ENCODE data around the gene MAP2K2.
"Not testable (repeated sequence)": the region's sequence is repeated elsewhere in the genome, so short reads cannot be mapped to it uniquely, and the experiment has no call there.

Gene MAP2K2

DNA sequence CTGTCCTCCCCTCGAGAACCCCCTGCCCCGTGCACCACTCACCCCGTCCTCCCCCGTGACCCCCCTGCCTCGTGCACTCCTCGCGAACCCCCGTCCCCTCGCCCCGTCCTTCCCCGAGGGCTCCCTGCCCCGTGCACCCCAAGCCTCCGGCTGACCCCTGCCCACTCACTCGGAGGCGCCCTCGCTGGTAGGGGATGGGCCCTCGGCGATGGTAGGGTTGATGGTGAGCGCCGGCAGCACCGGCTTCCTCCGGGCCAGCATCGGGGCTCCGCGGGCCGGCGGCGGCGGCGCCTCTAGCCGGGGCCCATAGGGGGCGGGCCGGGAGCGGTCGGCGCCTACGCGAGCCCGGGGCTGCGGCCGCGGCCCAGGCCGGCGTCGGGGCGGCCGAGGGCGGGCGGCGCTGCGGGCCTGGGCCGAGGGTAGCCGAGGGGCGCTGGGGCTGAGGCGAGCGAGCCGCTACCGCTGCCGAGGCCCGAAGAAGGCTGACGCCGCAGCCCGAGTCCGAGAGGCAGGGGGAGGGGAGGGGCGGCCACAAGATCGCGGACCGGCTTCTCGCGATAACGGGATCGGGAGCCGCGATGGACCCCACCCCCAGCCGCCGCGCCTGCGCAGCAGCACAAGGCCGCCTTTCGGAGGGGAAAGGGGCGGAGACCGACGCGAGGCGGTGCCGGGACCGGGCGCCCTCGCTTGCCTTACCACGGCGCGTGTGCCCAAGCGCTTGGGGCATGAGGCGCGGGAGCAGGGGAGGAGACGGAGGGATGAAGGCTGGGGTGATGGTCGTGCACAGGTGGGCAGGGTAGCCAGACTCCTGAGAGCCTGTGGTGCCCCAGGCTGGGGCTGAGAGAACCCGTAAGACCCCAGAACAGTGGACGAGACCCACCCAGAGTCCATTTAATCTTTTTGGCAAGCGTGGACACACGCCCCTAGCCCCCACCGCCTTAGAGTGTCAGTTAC, at the start of gene MAP2K2:
TSS of gene MAP2K2 (minus strand) at position 508 of the 954 bp plus-strand sequence. CDS start at position 261, 247 bp downstream.
- peak; percentile 89 to 93 for DNase-seq (ENCODE audit: extremely low read depth in 1 of 2, low read depth in 1 of 2)

DNA sequence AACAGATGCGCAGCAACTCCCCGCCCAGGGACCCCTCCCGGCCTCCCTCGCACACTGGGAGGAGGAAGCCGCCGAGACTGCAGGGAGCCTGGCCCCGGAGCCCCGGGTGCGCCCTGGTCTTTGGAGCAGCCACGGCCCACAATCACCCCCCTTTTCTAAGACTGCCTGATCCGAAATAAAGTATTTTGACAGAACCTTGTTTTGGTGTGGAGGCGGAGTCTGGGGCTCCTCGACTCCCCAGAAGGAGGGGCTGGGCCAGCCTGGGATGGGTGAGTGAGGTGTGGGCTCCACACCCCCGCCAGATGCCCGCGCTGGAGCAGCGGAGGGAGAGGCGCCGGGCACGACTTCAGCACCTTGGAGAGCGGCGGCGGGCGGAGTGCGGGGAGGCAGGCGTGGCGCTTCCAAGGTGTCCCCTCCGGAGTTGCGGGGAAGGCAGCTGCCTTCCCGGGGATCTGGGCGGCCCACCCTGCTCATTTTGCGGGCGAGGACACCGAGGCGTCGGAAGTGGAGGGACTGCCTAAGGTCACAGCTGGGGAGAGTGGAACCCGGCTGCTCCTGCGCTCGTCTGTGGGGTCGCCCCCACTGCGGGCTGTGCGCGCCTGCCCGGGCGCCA, 49.0 kb upstream of the MAP2K2 start:
- peak in 1 of 2 donors; percentile 21 for DNase-seq (ENCODE audit: extremely low read depth in 1 of 2, low read depth in 1 of 2)

- DNase-seq (ENCODE audit: extremely low read depth in 1 of 2, low read depth in 1 of 2), result no peak
Observed at GRCh38 chr19:4171676-4172075, 47.8 kb upstream of the MAP2K2 start.

- DNase-seq (ENCODE audit: extremely low read depth in 1 of 2, low read depth in 1 of 2), result no peak
Observed at GRCh38 chr19:4164262-4164661, 40.3 kb upstream of the MAP2K2 start.

GRCh38 chr19:4161415-4162077, 37.6 kb upstream of the MAP2K2 start:
- DNase-seq (ENCODE audit: extremely low read depth in 1 of 2, low read depth in 1 of 2), result no peak

- not testable (repeated sequence) for DNase-seq (ENCODE audit: extremely low read depth in 1 of 2, low read depth in 1 of 2)
Observed at GRCh38 chr19:4157971-4158370, 34.0 kb upstream of the MAP2K2 start.

DNA sequence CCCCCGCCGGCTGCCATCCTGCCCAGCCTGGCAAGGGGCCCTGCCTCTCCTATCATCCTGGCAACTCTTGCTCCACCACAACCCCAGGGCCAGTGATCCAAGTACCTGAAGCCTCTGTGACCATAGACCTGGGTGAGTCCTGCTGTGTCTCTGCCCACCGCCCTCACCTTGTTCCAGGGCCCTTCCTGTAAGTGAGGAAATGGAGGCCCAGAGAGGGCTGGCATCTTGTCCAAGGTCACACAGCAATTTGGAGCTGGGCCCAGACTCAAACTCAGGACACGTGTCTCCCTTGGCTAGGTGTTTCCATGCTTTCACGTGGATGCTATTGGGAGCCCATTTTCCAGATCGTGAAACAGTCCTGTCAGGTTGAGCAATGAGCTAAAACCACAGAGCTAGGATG, 33.2 kb upstream of the MAP2K2 start:
- DNase-seq (ENCODE audit: extremely low read depth in 1 of 2, low read depth in 1 of 2), result no peak

DNA sequence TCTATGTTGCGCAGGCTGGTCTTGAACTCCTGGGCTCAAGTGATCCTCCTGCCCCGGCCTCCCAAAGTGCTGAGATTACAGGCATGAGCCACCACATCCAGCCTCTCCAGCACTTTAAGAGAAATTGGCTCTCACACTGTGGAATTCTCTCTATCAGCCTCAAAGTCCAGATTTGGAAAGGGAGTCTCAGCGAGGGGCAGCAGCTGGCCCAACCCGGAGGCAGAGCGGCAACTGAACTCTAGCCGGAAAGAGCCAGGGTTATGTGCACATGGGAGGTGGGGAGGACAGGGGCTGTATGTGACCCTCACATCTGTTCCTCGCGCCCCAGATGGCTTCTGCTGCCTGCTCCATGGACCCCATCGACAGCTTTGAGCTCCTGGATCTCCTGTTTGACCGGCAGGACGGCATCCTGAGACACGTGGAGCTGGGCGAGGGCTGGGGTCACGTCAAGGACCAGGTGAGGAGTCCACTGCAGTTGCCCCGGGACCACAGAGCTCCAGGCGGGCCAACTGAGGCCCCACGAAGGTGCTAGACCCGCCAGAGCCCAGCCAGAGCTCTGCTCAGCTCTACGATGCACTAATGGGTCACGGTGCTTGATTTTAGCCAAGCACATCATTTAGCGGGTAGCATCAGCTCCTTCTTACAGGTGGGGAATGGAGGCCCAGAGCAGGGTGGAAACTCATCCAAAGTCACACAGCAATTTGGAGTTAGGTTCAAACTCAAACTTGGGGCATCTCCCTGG, 30.8 kb upstream of the MAP2K2 start:
- DNase-seq (ENCODE audit: extremely low read depth in 1 of 2, low read depth in 1 of 2), result no peak

DNA sequence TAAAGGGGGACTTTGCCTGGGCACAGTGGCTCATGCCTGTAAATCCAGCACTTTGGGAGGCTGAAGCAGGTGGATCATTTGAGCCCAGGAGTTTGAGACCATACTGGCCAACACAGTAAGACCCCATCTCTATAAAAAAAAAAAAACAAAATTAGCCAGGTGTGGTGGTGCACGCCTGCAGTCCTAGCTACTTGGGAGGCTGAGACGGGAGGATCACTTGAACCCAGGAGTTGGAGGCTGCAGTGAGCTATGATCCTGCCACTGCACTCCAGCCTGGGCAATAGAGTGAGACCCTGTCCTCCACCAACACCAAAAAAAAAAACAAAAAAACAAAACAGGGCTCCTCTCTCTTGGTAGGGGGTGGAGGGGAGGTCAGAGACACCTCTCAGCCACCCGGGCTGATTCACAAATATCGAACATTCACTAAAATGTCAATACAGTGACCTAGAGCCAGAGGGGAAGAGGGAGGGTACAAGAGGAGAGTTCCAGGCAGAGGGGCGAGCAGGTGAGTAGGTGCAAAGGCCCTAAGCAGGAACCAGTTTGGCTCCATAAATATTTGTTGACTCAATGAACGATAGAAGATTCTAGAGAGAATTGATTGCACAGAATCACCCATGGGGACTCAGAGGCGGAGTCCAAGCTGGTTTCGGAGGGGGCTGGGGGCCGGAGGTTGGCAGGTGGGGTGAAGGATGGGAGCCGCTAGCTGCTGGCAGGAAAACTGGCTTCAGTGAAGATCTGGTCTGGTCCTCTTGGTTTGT, 28.5 kb upstream of the MAP2K2 start:
- no peak for DNase-seq (ENCODE audit: extremely low read depth in 1 of 2, low read depth in 1 of 2)

DNA sequence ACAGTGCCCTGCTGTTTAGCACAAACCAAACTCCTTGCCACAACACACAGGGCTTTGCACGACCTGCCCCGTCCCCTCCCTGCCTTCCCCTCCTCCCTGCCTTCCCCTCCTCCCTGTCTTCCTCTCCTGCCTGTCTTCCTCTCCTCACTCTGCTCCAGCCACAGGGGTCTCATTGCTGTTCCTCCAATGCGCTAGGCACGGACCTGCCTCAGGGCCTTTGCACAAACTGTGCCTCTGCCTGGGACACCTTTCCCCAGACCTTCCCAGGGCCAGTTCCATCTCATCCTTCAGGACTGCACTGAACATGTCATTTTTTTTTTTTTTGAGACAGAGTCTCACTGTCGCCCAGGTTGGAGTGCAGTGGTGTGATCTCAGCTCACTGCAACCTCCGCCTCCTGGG, 27.7 kb upstream of the MAP2K2 start:
- no peak for DNase-seq (ENCODE audit: extremely low read depth in 1 of 2, low read depth in 1 of 2)

DNA sequence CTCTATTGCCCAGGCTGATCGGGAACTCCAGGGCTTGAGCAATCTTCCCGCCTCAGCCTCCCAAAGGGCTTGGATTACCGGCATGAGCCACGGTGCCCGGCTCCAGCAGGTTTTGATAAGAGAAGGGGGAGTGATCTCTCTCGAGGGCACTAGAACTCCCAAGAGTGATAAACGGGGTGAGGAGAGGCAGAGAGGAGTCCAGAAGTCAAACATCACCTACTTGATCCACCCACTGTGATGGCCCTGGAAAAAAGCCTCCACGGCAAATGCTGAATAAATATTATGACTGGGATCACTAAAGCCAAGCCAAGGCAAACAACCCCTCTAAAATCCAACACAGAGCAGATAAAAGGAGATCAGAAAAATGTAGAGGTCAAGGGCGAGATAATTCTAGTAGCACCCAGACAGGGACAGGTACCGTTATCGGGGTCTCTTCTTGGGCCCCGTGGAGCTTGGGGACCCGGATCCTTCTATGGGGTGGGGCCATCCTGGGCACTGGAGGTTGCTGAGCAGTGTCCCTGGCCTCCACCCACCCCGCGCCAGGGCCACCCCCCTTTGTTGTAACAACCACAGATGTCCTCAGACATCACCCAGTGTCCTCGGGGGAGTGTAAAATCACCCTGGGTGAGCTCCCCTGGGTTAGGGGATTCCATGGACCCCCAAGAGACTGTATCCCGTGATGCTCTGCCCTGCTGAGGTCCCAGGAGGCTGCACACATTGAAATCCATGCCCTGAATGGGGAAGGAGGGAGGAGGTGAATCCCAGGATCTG, 25.8 kb upstream of the MAP2K2 start:
- no peak for DNase-seq (ENCODE audit: extremely low read depth in 1 of 2, low read depth in 1 of 2)

DNA sequence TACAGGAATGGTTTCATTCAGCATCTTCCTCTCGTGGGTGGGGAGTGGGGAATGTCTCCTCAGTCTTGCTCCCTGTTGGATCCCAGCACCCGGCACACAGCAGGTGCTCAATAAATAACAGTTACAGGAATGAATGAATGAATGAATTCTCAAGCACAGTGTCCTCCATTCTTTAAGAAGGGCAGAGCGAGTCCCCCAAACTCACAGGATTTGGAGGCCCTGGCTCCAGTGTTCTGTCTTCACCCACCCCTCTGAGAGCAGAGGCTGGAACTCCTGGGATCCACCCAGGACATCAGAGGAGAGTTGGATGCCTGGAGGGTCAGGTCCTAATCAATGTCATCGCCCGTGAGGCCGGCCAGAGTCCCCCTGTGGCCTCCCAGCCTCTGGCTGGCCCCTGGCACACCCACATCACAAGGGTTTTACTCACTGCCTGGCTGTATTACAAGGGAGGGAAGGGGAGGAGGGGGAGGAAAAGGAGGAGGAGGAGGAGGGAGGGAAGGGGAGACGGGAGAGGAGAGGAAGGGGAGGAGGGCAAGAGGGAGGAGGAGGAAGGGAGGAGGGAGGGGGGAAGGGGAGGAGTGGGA, 20.8 kb upstream of the MAP2K2 start:
- DNase-seq (ENCODE audit: extremely low read depth in 1 of 2, low read depth in 1 of 2), result no peak

- DNase-seq (ENCODE audit: extremely low read depth in 1 of 2, low read depth in 1 of 2), result not testable (repeated sequence)
Observed at GRCh38 chr19:4142916-4143315, 19.0 kb upstream of the MAP2K2 start.

GRCh38 chr19:4140237-4140711, 16.4 kb upstream of the MAP2K2 start:
- DNase-seq (ENCODE audit: extremely low read depth in 1 of 2, low read depth in 1 of 2), result no peak

DNA sequence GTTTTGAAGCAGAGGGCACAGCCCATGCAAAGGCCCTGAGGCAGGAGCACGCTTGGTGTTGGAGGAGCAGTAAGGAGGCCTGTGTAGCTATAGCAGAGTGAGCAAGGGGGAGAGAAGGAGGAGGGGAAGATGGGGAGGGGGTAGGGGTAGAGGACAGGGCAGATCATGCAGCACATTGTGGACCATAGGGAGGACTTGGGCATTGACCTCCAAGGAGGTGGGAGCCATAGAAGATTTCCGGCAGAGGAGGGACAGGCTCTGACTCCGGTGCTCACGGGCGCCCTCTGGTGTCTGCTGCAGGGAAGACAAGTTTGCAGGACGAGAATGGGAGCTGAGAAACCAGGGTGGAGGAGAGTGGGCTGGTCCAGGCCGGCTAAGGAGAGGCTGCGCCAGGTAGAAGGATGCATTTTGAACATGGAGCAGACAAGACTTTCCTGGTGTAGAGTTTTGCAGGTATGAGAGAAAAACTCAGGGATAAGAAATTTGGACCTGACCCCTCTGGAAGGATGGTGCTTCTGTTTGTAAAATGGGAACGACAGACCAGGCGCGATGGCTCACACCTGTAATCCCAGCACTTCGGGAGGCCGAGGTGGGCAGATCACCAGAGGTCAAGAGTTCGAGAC, 15.8 kb upstream of the MAP2K2 start:
- DNase-seq (ENCODE audit: extremely low read depth in 1 of 2, low read depth in 1 of 2), result peak; percentile 64 to 79

DNA sequence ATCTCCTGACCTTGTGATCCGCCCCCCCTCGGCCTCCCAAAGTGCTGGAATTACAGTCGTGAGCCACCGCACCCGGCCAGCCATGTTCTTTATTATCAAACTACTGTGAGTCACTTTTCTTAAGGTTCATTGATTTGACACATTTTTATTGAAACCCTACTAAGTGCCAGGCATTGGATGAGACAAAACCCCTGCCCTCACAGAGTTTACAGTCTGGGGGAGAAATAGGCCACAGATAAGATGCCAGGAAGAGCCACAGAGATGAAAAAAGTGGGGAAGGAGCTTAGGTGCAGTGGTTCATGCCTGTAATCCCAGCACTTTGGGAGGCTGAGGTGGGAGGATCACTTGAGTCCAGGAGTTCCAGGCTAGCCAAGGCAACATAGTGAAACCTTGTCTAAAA, 14.5 kb upstream of the MAP2K2 start:
- DNase-seq (ENCODE audit: extremely low read depth in 1 of 2, low read depth in 1 of 2), result no peak

DNA sequence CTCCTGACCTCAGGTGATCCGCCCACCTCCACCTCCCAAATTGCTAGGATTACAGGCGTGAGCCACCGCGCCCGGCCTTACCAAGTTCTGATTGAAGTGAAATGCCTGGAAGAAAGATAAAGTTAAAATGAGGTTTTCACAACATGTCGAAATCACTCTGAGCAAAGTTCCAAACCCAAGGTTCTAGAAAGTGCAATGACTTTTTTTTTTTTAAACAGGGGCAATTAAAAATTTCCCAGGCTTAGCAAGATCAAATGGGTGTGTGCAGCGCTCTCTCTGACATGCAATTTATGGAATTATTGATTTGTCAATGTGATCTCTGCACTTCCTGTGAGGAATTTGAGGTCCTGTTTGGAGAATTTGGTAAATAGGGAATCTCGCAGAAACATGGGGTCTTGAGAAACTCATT, 12.8 kb upstream of the MAP2K2 start:
- DNase-seq (ENCODE audit: extremely low read depth in 1 of 2, low read depth in 1 of 2), result no peak

GRCh38 chr19:4135386-4135785, 11.5 kb upstream of the MAP2K2 start:
- not testable (repeated sequence) for DNase-seq (ENCODE audit: extremely low read depth in 1 of 2, low read depth in 1 of 2)

Measured in stimulated activated CD8-positive, alpha-beta memory T cell treated with anti-CD3 and anti-CD28 coated beads, Interleukin-7, amount 100 ng/mL, for 48 hours (primary cell).